Esophagus squamous epithelium (tissue), 5 donors: ENCODE results near the gene RBP7. TPM values are rescaled to one million over a fixed set of nuclear protein-coding genes. Genes with fewer than 3 reads are reported as not detected.

Experiments used
- DNase-seq: peaks from one replicate; lab custom pipeline; 2025; lab: John Stamatoyannopoulos, UW
- H3K27ac ChIP-seq, 4 donors: fragments of 200-600 bp; sonication (generic); one replicate each; pipeline ENCODE4 v1.5.1; 2016 to 2019; ENCODE audit warnings: mild to moderate bottlenecking in 1 of 4
- H3K27me3 ChIP-seq, 4 donors: fragments of 200-600 bp; sonication (generic); 1 replicate in 3 of 4; 2 replicates in 1 of 4; pipeline versions ENCODE4 v1.5.1 to v1.6.0; 2017 to 2021; ENCODE audit warnings: antibody characterized with exemption in 1 of 4
- H3K36me3 ChIP-seq, 3 donors: fragments of 200-600 bp; sonication (generic); one replicate each; pipeline ENCODE4 v1.5.1; 2016 to 2019
- H3K4me1 ChIP-seq, 3 donors: fragments of 200-600 bp; sonication (generic); one replicate each; pipeline ENCODE4 v1.5.1; 2017 to 2019
- H3K4me3 ChIP-seq, 4 donors: fragments of 200-600 bp; sonication (generic); 1 replicate in 3 of 4; 2 replicates in 1 of 4; pipeline ENCODE4 v1.5.1; 2016 to 2019; ENCODE audit warnings: mild to moderate bottlenecking in 2 of 4, moderate library complexity in 1 of 4
- H3K9me3 ChIP-seq, 3 donors: fragments of 200-600 bp; sonication (generic); one replicate each; pipeline ENCODE4 v1.5.1; 2016 to 2019
- CTCF ChIP-seq, 6 experiments: fragments of 450-650 bp in 4 of 6; fragments of 200-600 bp in 2 of 6; sonication (generic) in 2 of 6; IDR thresholded peaks; one replicate each; pipeline ENCODE4 v1.5.1; 2016 to 2019; ENCODE audit warnings: antibody characterized with exemption in 6 of 6, mild to moderate bottlenecking in 4 of 6, moderate library complexity in 4 of 6
- POLR2A ChIP-seq, 4 donors: fragments of 450-650 bp; IDR thresholded peaks; one replicate each; pipeline ENCODE4 v1.6.1; 2017; ENCODE audit warnings: antibody characterized with exemption in 4 of 4, mild to moderate bottlenecking in 4 of 4, moderate library complexity in 3 of 4
- WGBS, 2 donors: methylation state at CpG; one replicate each; pipeline ENCODE4 v1.1.5; 2018; 5-methylcytosine and 5-hydroxymethylcytosine counted together
- intact Hi-C: fragments of 100-400 bp; cut with DNase I; formaldehyde crosslinking; loops from one replicate; pipeline ENCODE4 v1.15.0; 2022
- total RNA-seq, 4 donors: library from RNA; depleted of rRNA; stranded (reverse); fragments of >200 nt; gene quantifications; one replicate each; pipeline ENCODE4 v1.1.0, GENCODE V29; 2016
- donor health status: DM: yes; HTN: yes; CAD: no.

The RBP7 gene
- 10 to 100 TPM; 10.4 to 29.2 (median 21.3) TPM for total RNA-seq

GRCh38 chr1:9996624-9997582 lies at the start of gene RBP7:
Gene RBP7, plus strand, starts transcription at chr1:9997228. Its CDS starts 31 bp downstream, at chr1:9997259.
- Histone ChIP-seq H3K36me3 (no peaks in the 10 kb centered on the region), H3K27ac (peak within 1 kb of the TSS in 3 of 4 donors; percentile 46 to 61 (median 52)), H3K4me3 (peak within 1 kb of the TSS; percentile 60 to 75 (median 68)), H3K9me3 (no peaks in the 10 kb centered on the region), H3K4me1 (peaks cover 6 to 19% (median 12%) of the 10 kb centered on the region in 3 donors), H3K27me3 (peaks cover 0 to 24% (median 0%) of the 10 kb centered on the region in 4 donors)
- intact Hi-C loops: no loop called here
- DNase-seq: no peak
- no peak for TF ChIP-seq POLR2A (IDR thresholded peaks at IDR 0.05)
- TF ChIP-seq CTCF (IDR thresholded peaks at IDR 0.05): no peak
- 15 to 17% methylated on average over 20 to 22 of the region's 71 CpGs for WGBS, 2 donors

- WGBS, 2 donors: 88 to 94% methylated on average over 8 of the region's 8 CpGs
- intact Hi-C loops: loop anchor here (10.0 kb wide), 1 partner anchor 197 kb away; no protein-coding TSS in a partner anchor
- no peak overlapping the region for H3K27ac ChIP-seq
- no peak for TF ChIP-seq CTCF (IDR thresholded peaks at IDR 0.05)
- no peak for TF ChIP-seq POLR2A (IDR thresholded peaks at IDR 0.05)
- no peaks in the 10 kb centered on the region for H3K9me3 ChIP-seq
- no peaks in the 10 kb centered on the region for H3K27me3 ChIP-seq
- no peaks in the 10 kb centered on the region for H3K36me3 ChIP-seq
- no peaks in the 10 kb centered on the region for H3K4me1 ChIP-seq
- H3K4me3 ChIP-seq: no peak overlapping the region
- DNase-seq: no peak
Measured at GRCh38 chr1:9957726-9958125, 39.3 kb upstream of the RBP7 start.

- no peaks in the 10 kb centered on the region for H3K4me1 ChIP-seq
- intact Hi-C loops: loop anchor here (10.0 kb wide), 1 partner anchor 55 kb away; no protein-coding TSS in a partner anchor
- no peak for DNase-seq
- WGBS, 2 donors: 83 to 92% methylated on average over 4 of the region's 4 CpGs
- no peak for TF ChIP-seq CTCF (IDR thresholded peaks at IDR 0.05)
- no peak for TF ChIP-seq POLR2A (IDR thresholded peaks at IDR 0.05)
- H3K9me3 ChIP-seq: no peaks in the 10 kb centered on the region
- no peaks in the 10 kb centered on the region for H3K27me3 ChIP-seq
- H3K27ac ChIP-seq: no peak overlapping the region
- peaks cover 0 to 6% (median 0%) of the 10 kb centered on the region in 3 donors for H3K36me3 ChIP-seq
- H3K4me3 ChIP-seq: no peak overlapping the region
Measured at GRCh38 chr1:9960011-9960410, 37.0 kb upstream of the RBP7 start.

GRCh38 chr1:9960706-9961562 lies 36.1 kb upstream of the RBP7 start:
- no peak for DNase-seq
- 72 to 86% methylated on average over 9 to 10 of the region's 12 CpGs for WGBS, 2 donors
- Histone ChIP-seq H3K9me3 (no peaks in the 10 kb centered on the region), H3K27me3 (no peaks in the 10 kb centered on the region), H3K4me1 (no peaks in the 10 kb centered on the region), H3K36me3 (peaks cover 0 to 6% (median 0%) of the 10 kb centered on the region in 3 donors), H3K4me3 (no peak overlapping the region), H3K27ac (no peak overlapping the region)
- intact Hi-C loops: loop anchor here (10.0 kb wide), 1 partner anchor 54 kb away; no protein-coding TSS in a partner anchor
- TF ChIP-seq CTCF (IDR thresholded peaks at IDR 0.05) (no peak), POLR2A (IDR thresholded peaks at IDR 0.05) (no peak)
